Measurements from ENCODE around the gene APOL3. TPM values are rescaled to one million over a fixed set of nuclear protein-coding genes. Genes with fewer than 3 reads are reported as not detected.

Gene APOL3
- total and polyA plus RNA-seq, 2 donors (not counting 3 experiments of a cell fraction or from before 2014, with no cell fraction given) = 17.9 to 36.9 TPM

DNA sequence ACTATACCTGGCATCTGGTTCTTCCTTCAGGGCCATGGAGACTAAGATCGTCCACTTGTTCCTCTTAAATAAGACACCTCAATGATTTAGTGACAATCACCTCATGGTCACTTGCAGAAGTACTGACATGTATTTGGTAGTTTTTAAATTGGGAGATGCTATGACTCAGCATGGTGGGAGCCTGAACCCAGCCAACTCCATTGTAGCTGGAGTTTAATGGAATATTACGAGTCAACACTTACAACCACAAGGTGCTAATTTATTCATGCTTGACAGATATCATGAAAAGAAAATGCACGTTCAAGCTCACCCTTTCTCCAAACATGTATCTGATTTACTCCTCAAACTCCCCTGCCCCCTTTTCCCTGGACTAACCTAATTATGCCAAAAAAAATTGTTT is 16.6 kb upstream of the APOL3 start:
- no peaks in the 10 kb centered on the region for H3K9me3 ChIP-seq (replicated peaks; ENCODE audit: control insufficient read depth, insufficient read depth, low read length)
- no peak for FAIRE-seq
- no peaks in the 10 kb centered on the region for H3K79me2 ChIP-seq (ENCODE audit: control insufficient read depth, insufficient read depth, low read length)
- intact Hi-C loops (cut with micrococcal nuclease) (no loop called here), dilution Hi-C loops (cut with MboI; ENCODE audit: extremely low pct_ligation_motif_present, low sequenced_read_pairs) (no loop called here)
- no peaks in the 10 kb centered on the region for H4K20me1 ChIP-seq (replicated peaks; ENCODE audit: control insufficient read depth, extremely low read depth, insufficient read depth, low read length)
- no peak overlapping the region for H2AFZ ChIP-seq (ENCODE audit: low read depth, low read length)
- no peak overlapping the region for H3K4me2 ChIP-seq (ENCODE audit: insufficient read depth, low read length)
- no peak for DNase-seq (ENCODE audit: low read depth, low spot score)
- POLR2A ChIA-PET = no interaction called here
- H3K36me3 ChIP-seq (ENCODE audit: control insufficient read depth in 2 of 2, extremely low read depth in 1 of 2, insufficient read depth in 2 of 2, low read length in 2 of 2) = no peaks in the 10 kb centered on the region
- no peaks in the 10 kb centered on the region for H3K4me1 ChIP-seq (ENCODE audit: control insufficient read depth, extremely low read depth, insufficient read depth, low read length)
- no peak overlapping the region for H3K4me3 ChIP-seq (replicated peaks in 1 of 3; ENCODE audit: insufficient read depth in 1 of 3, low read depth in 1 of 3, low read length in 3 of 3)
- H3K9me1 ChIP-seq (replicated peaks; ENCODE audit: control insufficient read depth, extremely low read depth, insufficient read depth, low read length) = no peaks in the 10 kb centered on the region
- no TSS peak for BruUV-seq (replicated peaks)
- no peak overlapping the region for H3K9ac ChIP-seq (replicated peaks; ENCODE audit: extremely low read depth, insufficient read depth, low read length)
- H3K27me3 ChIP-seq (ENCODE audit: control insufficient read depth in 2 of 2, insufficient read depth in 2 of 2, low read length in 2 of 2) = no peaks in the 10 kb centered on the region
- no peak overlapping the region for H3K27ac ChIP-seq (ENCODE audit: insufficient read depth, low read depth, low read length)
- CTCF ChIA-PET = interaction anchor here (1.2 to 2.3 kb wide), 8 partner anchors 8 to 309 kb away, joined by 3 to 20 read pairs (median 6); no protein-coding TSS in a partner anchor
- no peak for TF ChIP-seq POLR2AphosphoS5 (IDR thresholded peaks at IDR 0.05; ENCODE audit: insufficient read depth, low read depth, low read length)
- no peak for TF ChIP-seq GATA2 (IDR thresholded peaks at IDR 0.05; ENCODE audit: insufficient read depth, insufficient read length, low read depth, low read length)
- no peak for TF ChIP-seq MYC (IDR thresholded peaks at IDR 0.05; ENCODE audit: low read depth, low read length)
- TF ChIP-seq EZH2 (IDR thresholded peaks at IDR 0.05; ENCODE audit: borderline replicate concordance, low read depth, low read length, severe bottlenecking) = no peak
- no peak for TF ChIP-seq FOS (IDR thresholded peaks at IDR 0.05; ENCODE audit: borderline replicate concordance, insufficient read depth, low read length)
- TF ChIP-seq JUN (IDR thresholded peaks at IDR 0.05; ENCODE audit: borderline replicate concordance, insufficient read depth, insufficient read length, low read depth) = no peak
- TF ChIP-seq MAX (IDR thresholded peaks at IDR 0.05; ENCODE audit: insufficient read depth, insufficient read length) = no peak
- TF ChIP-seq POLR2A (IDR thresholded peaks at IDR 0.05; ENCODE audit: low read depth, low read length) = no peak
- no peak for TF ChIP-seq CTCF (IDR thresholded peaks at IDR 0.05; ENCODE audit: extremely low read depth in 1 of 2, insufficient read depth in 1 of 2, low read depth in 1 of 2, low read length in 2 of 2)

Measured in endothelial cell of umbilical vein (primary cell).